Subcutaneous adipose tissue (tissue), 4 donors: ENCODE measurements around the gene NTSR1. TPM values are rescaled to one million over a fixed set of nuclear protein-coding genes. Genes with fewer than 3 reads are reported as not detected.

ENCODE experiments used
- CTCF ChIP-seq: fragments of 450-650 bp; IDR thresholded peaks from one replicate; pipeline ENCODE4 v1.5.1; 2016; ENCODE audit warnings: low read depth, mild to moderate bottlenecking, control low read depth, antibody characterized with exemption, moderate library complexity
- total RNA-seq, 4 donors: library from RNA; depleted of rRNA; stranded (reverse); fragments of >200 nt; gene quantifications; one replicate each; pipeline ENCODE4 v1.1.0, GENCODE V29; 2016

Gene NTSR1
- total RNA-seq, 4 donors from 2014 or later, result 0.16 TPM; not detected in 3

GRCh38 chr20:62805155-62805710, 96.6 kb downstream of the NTSR1 start:
- no peak for TF ChIP-seq CTCF

GRCh38 chr20:62805711-62806382, 97.2 kb downstream of the NTSR1 start:
- no peak for TF ChIP-seq CTCF

- no peak for TF ChIP-seq CTCF
Measured at GRCh38 chr20:62806383-62807050, 97.9 kb downstream of the NTSR1 start.

GRCh38 chr20:62807444-62808210, 99.0 kb downstream of the NTSR1 start:
- TF ChIP-seq CTCF, result no peak

GRCh38 chr20:62808211-62808865, 99.7 kb downstream of the NTSR1 start:
- TF ChIP-seq CTCF, result no peak

- TF ChIP-seq CTCF, result no peak
Measured at GRCh38 chr20:62809530-62810428, 101.1 kb downstream of the NTSR1 start.
